Uterus (tissue), 4 donors: ENCODE results near the gene ANKFN1. TPM values are rescaled to one million over a fixed set of nuclear protein-coding genes. Genes with fewer than 3 reads are reported as not detected.

Experiments used
- DNase-seq, 2 donors: peaks; one replicate each; pipeline ENCODE4 v3.0.0-alpha.2; 2019 to 2020
- H3K27ac ChIP-seq, 2 donors: fragments of 200-600 bp; sonication (generic); 1 replicate in 1 of 2; 2 replicates in 1 of 2; pipeline ENCODE4 v1.5.1; 2016 to 2018
- H3K27me3 ChIP-seq, 2 donors: fragments of 200-600 bp; sonication (generic); one replicate each; pipeline ENCODE4 v1.5.1; 2018 to 2019; ENCODE audit warnings: control low read depth in 1 of 2
- H3K36me3 ChIP-seq, 2 donors: fragments of 200-600 bp; sonication (generic); one replicate each; pipeline ENCODE4 v1.5.1; 2019; ENCODE audit warnings: control low read depth in 1 of 2
- H3K4me1 ChIP-seq, 2 donors: fragments of 200-600 bp; sonication (generic); one replicate each; pipeline ENCODE4 v1.5.1; 2018 to 2019; ENCODE audit warnings: control low read depth in 1 of 2
- H3K4me3 ChIP-seq, 2 donors: fragments of 200-600 bp; sonication (generic); 1 replicate in 1 of 2; 2 replicates in 1 of 2; pipeline ENCODE4 v1.5.1; 2018 to 2019; ENCODE audit warnings: mild to moderate bottlenecking in 1 of 2
- H3K9me3 ChIP-seq, 2 donors: fragments of 200-600 bp; sonication (generic); one replicate each; pipeline ENCODE4 v1.5.1; 2019; ENCODE audit warnings: control low read depth in 1 of 2
- POLR2A ChIP-seq, 2 donors: fragments of 450-650 bp; IDR thresholded peaks; one replicate each; pipeline ENCODE4 v1.6.1; 2016; ENCODE audit warnings: antibody characterized with exemption in 2 of 2, mild to moderate bottlenecking in 1 of 2, moderate library complexity in 1 of 2
- intact Hi-C: fragments of 100-400 bp; cut with DNase I; formaldehyde crosslinking; loops from one replicate; pipeline ENCODE4 v1.15.1; 2023; ENCODE audit warnings: low total_unique reads
- total RNA-seq, 4 donors: library from RNA; depleted of rRNA in 3 of 4; stranded (reverse); fragments of >200 nt in 3 of 4; gene quantifications; one replicate each; pipeline versions ENCODE4 v1.1.0 to v1.2.4, GENCODE V29; 2014 to 2023
- TF ChIP-seq, protein P1 (sequence below), 4 experiments: fragments of 200-600 bp in 2 of 4; fragments of 450-650 bp in 2 of 4; sonication (generic) in 2 of 4; IDR thresholded peaks; one replicate each; pipeline ENCODE4 v1.5.1; 2016 to 2019; ENCODE audit warnings: antibody characterized with exemption in 4 of 4, mild to moderate bottlenecking in 2 of 4, moderate library complexity in 1 of 4
- donor health status: DM: yes; HTN: yes; CAD: no.

ANKFN1 gene
- total RNA-seq, 4 donors from 2014 or later = 0.27 to 2.6 TPM; not detected in 2

DNA sequence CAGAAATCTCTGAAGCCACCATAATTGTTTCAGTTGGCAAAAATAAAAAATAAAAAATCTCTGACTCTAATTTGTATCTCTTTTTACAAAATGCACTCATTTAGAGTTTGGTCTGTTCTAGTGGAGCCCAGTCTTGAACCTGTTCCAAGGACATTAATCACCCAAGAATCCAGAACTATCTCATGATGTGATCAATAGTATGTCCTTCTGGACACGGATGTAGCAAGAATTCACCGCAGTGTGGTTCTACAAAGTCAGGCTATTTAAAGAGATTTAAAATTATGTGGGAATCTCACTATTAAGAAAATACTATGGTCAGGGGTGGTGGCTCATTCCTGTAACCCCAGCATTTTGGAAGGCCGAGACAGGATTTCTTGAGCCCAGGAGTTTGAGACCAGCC is 21.8 kb upstream of the ANKFN1 start:
- Histone ChIP-seq H3K4me3 (no peak overlapping the region), H3K27me3 (no peaks in the 10 kb centered on the region), H3K36me3 (no peaks in the 10 kb centered on the region), H3K9me3 (no peaks in the 10 kb centered on the region), H3K4me1 (no peaks in the 10 kb centered on the region), H3K27ac (no peak overlapping the region)
- TF ChIP-seq, protein P1, sequence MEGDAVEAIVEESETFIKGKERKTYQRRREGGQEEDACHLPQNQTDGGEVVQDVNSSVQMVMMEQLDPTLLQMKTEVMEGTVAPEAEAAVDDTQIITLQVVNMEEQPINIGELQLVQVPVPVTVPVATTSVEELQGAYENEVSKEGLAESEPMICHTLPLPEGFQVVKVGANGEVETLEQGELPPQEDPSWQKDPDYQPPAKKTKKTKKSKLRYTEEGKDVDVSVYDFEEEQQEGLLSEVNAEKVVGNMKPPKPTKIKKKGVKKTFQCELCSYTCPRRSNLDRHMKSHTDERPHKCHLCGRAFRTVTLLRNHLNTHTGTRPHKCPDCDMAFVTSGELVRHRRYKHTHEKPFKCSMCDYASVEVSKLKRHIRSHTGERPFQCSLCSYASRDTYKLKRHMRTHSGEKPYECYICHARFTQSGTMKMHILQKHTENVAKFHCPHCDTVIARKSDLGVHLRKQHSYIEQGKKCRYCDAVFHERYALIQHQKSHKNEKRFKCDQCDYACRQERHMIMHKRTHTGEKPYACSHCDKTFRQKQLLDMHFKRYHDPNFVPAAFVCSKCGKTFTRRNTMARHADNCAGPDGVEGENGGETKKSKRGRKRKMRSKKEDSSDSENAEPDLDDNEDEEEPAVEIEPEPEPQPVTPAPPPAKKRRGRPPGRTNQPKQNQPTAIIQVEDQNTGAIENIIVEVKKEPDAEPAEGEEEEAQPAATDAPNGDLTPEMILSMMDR (IDR thresholded peaks at IDR 0.05) = no peak
- TF ChIP-seq POLR2A (IDR thresholded peaks at IDR 0.05) = no peak
- intact Hi-C loops = no loop called here
- no peak for DNase-seq

DNA sequence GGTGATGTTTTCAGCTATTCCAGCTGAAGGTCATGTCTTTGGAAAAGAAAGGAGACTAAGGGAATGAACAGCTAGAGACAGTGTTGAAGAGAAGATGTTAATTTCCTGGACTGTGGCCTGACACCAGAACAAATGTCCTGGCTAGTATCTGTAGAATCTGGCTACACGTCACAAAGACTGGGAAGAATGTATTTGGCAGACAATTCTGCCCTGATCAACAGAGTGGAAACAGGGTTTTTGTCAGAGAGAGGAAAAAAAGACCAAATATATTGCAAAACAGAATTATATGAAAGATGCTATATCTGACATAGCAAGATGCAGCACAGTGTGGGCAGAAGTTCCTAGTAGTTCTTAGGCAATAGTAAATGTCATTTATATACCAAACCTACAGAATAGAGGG is 17.0 kb upstream of the ANKFN1 start:
- intact Hi-C loops = no loop called here
- DNase-seq = no peak
- Histone ChIP-seq H3K36me3 (no peaks in the 10 kb centered on the region), H3K27me3 (no peaks in the 10 kb centered on the region), H3K4me3 (no peak overlapping the region), H3K4me1 (no peaks in the 10 kb centered on the region), H3K9me3 (no peaks in the 10 kb centered on the region), H3K27ac (no peak overlapping the region)
- no peak for TF ChIP-seq POLR2A (IDR thresholded peaks at IDR 0.05)
- TF ChIP-seq, protein P1 (IDR thresholded peaks at IDR 0.05) = no peak

DNA sequence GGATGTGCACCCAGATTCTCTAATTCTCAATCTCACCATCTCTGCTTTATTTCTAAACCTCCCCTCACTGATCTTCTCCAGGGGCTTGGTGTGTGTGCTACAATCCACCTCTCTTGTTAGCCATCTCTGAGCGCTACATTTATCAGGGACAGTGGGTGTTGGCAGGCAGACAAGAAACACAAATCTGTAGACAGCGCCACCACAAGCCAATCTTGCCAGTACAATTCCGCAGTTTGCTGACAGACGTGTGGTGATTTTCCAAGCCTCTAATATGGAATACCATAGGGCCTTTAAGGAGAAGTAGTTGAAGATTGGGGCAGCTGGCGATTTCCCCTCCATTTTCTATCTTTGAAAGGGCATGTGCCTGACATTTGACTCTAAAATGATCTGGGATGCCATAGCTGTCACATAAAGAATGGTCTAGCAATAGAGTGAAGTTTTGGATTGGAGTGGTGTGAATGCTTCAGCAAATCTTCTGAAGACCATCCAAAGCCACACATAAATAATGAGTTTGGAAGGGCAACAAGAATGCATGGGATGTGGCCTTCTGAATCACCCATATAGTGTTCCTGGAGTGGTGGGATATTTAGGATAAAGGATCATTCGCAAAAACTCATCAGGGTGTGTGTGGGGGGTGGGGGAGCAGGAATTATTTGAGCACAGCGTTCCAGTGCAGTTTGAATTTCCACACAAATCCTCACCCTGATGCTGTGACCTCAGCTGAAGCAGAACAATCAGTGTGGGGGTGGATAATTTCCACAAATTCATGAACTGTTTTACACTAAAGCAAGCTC is 12.0 kb upstream of the ANKFN1 start:
- intact Hi-C loops = no loop called here

DNA sequence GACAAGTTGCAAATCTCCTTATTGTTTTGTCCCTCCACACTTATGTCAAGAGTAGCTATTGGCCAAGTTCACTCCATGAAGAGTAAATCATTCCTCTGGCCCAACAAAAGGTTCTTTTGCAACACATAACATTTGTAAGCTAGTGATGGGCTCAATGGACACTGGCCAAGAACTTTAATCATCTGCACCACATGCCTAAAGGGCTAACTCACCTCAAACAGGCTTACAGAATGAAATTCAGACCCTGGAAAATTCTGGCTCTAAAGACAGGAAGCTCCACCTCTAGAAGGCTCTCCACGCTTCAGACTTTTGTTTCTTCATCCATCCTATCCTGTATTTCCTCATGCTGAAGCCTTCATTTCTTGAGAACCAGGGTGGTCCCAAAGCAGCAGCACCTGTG is 10.9 kb upstream of the ANKFN1 start:
- TF ChIP-seq, protein P1 (IDR thresholded peaks at IDR 0.05) = no peak
- TF ChIP-seq POLR2A (IDR thresholded peaks at IDR 0.05) = no peak
- intact Hi-C loops = no loop called here
- no peak for DNase-seq
- no peaks in the 10 kb centered on the region for H3K9me3 ChIP-seq
- H3K36me3 ChIP-seq = no peaks in the 10 kb centered on the region
- no peaks in the 10 kb centered on the region for H3K4me1 ChIP-seq
- no peak overlapping the region for H3K4me3 ChIP-seq
- no peak overlapping the region for H3K27ac ChIP-seq
- H3K27me3 ChIP-seq = no peaks in the 10 kb centered on the region

More for the DNA sequence above, 12.0 kb upstream of the ANKFN1 start:
- Histone ChIP-seq H3K4me1 (no peaks in the 10 kb centered on the region), H3K36me3 (no peaks in the 10 kb centered on the region), H3K27ac (no peak overlapping the region), H3K27me3 (no peaks in the 10 kb centered on the region), H3K4me3 (no peak overlapping the region), H3K9me3 (no peaks in the 10 kb centered on the region)
- TF ChIP-seq POLR2A (IDR thresholded peaks at IDR 0.05) = no peak
- TF ChIP-seq, protein P1 (IDR thresholded peaks at IDR 0.05) = no peak
- DNase-seq = no peak

DNA sequence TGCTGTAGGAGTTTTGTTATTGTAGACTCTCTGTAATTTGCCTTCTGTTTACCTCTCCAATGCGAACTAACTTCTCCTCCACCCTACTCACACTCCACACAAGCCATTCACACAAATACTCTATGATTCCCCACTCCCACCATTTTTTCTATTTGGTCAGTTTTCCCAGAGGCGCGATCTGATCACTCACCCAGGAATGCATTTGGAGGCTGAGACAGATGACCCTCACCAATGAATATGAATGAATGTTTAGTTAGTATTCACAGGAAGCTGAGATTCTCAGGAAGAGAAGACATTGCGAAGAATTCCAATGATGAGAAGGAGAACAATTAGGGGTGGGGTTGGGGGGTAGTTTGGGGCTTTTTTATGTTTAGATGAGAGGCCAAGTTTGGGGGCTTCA is 10.5 kb upstream of the ANKFN1 start:
- H3K27ac ChIP-seq = no peak overlapping the region
- H3K4me3 ChIP-seq = no peak overlapping the region
- H3K9me3 ChIP-seq = no peaks in the 10 kb centered on the region
- no peak for DNase-seq
- no peaks in the 10 kb centered on the region for H3K36me3 ChIP-seq
- TF ChIP-seq, protein P1 (IDR thresholded peaks at IDR 0.05) = no peak
- no peak for TF ChIP-seq POLR2A (IDR thresholded peaks at IDR 0.05)
- H3K27me3 ChIP-seq = no peaks in the 10 kb centered on the region
- intact Hi-C loops = no loop called here
- no peaks in the 10 kb centered on the region for H3K4me1 ChIP-seq
